GM21360 (cell line): ENCODE data around the gene ZNF708.
"Not testable (repeated sequence)": the region's sequence is repeated elsewhere in the genome, so short reads cannot be mapped to it uniquely, and the experiment has no call there.

ENCODE experiments used
- ATAC-seq: cut with Tn5 transposase; IDR thresholded peaks from one replicate; pipeline ENCODE4 v1.9.1; 2021; ENCODE audit warnings: mild to moderate bottlenecking, moderate library complexity; ENCODE audit not compliant: unreplicated experiment

ZNF708 gene

GRCh38 chr19:21328885-21329605, at the start of gene ZNF708:
ZNF708 (minus strand) TSS chr19:21329410; CDS start chr19:21329212, 198 bp downstream.
- peak; percentile 99 for ATAC-seq

GRCh38 chr19:21362291-21362690, 33.1 kb upstream of the ZNF708 start:
- no peak for ATAC-seq

- ATAC-seq: peak; percentile 97
These were observed 29.7 kb upstream of the ZNF708 start, which contains the start of gene ZNF738 for GRCh38 chr19:21358768-21359451. ZNF738 (plus strand) TSS chr19:21359000; CDS start chr19:21359141, 141 bp downstream.

GRCh38 chr19:21352830-21353229, 23.6 kb upstream of the ZNF708 start:
- no peak for ATAC-seq

- ATAC-seq: not testable (repeated sequence)
These were observed 15.6 kb upstream of the ZNF708 start for GRCh38 chr19:21344841-21345240.

GRCh38 chr19:21335721-21336120, 6.5 kb upstream of the ZNF708 start:
- no peak for ATAC-seq

- no peak for ATAC-seq
These were observed 804 bp downstream of the ZNF708 start for GRCh38 chr19:21328406-21328805.

GRCh38 chr19:21326169-21326568, 3.0 kb downstream of the ZNF708 start:
- ATAC-seq: no peak

GRCh38 chr19:21323000-21323399, 6.2 kb downstream of the ZNF708 start:
- no peak for ATAC-seq

GRCh38 chr19:21322528-21322927, 6.7 kb downstream of the ZNF708 start:
- ATAC-seq: no peak

GRCh38 chr19:21321996-21322395, 7.2 kb downstream of the ZNF708 start:
- no peak for ATAC-seq

GRCh38 chr19:21321134-21321533, 8.1 kb downstream of the ZNF708 start:
- ATAC-seq: no peak

GRCh38 chr19:21317821-21318220, 11.4 kb downstream of the ZNF708 start:
- no peak for ATAC-seq

- ATAC-seq: no peak
These were observed 14.5 kb downstream of the ZNF708 start for GRCh38 chr19:21314676-21315075.

GRCh38 chr19:21312807-21313206, 16.4 kb downstream of the ZNF708 start:
- ATAC-seq: not testable (repeated sequence)

- ATAC-seq: no peak
These were observed 20.4 kb downstream of the ZNF708 start for GRCh38 chr19:21308773-21309172.

- not testable (repeated sequence) for ATAC-seq
These were observed 22.2 kb downstream of the ZNF708 start for GRCh38 chr19:21306881-21307479.

- ATAC-seq: not testable (repeated sequence)
These were observed 35.4 kb downstream of the ZNF708 start for GRCh38 chr19:21293768-21294167.

GRCh38 chr19:21269813-21270212, 59.4 kb downstream of the ZNF708 start:
- no peak for ATAC-seq

GRCh38 chr19:21264891-21265290, 64.3 kb downstream of the ZNF708 start:
- no peak for ATAC-seq

- no peak for ATAC-seq
These were observed 64.8 kb downstream of the ZNF708 start for GRCh38 chr19:21264416-21264815.
